ENCODE results near the gene IL1RAPL1.

The IL1RAPL1 gene

DNA sequence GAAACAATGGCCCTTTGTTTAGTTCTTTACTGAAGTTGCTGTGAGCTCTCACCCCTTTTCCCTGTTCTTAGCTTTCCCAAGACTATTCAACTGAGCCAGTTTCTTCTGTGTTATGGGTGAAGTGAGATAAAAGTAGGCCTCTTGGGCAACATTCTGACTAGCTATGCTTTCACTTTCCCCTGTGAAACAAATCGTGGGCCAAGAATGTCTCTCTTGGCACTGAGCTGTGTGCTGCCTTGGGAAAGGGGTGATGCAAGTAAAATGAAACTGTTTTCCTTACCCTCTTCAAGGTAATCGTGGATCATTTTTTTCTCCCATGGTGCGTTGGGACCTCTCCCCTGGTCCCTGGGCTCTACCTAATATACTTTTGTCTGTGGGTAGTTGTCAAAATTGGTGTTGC lies 974.2 kb downstream of the IL1RAPL1 start:
- Histone ChIP-seq H3K36me3 (no peaks in the 10 kb centered on the region), H3K4me1 (ENCODE audit: control insufficient read depth in 1 of 2, insufficient read depth in 1 of 2, low read depth in 1 of 2, low read length in 1 of 2) (no peaks in the 10 kb centered on the region), H3K27ac (no peak overlapping the region), H3K4me3 (ENCODE audit: low read depth in 1 of 2, low read length in 1 of 2) (no peak overlapping the region), H3K27me3 (no peaks in the 10 kb centered on the region), H3K9me3 (no peaks in the 10 kb centered on the region)
- TF ChIP-seq, protein P1, sequence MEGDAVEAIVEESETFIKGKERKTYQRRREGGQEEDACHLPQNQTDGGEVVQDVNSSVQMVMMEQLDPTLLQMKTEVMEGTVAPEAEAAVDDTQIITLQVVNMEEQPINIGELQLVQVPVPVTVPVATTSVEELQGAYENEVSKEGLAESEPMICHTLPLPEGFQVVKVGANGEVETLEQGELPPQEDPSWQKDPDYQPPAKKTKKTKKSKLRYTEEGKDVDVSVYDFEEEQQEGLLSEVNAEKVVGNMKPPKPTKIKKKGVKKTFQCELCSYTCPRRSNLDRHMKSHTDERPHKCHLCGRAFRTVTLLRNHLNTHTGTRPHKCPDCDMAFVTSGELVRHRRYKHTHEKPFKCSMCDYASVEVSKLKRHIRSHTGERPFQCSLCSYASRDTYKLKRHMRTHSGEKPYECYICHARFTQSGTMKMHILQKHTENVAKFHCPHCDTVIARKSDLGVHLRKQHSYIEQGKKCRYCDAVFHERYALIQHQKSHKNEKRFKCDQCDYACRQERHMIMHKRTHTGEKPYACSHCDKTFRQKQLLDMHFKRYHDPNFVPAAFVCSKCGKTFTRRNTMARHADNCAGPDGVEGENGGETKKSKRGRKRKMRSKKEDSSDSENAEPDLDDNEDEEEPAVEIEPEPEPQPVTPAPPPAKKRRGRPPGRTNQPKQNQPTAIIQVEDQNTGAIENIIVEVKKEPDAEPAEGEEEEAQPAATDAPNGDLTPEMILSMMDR (IDR thresholded peaks at IDR 0.05) = no peak

DNA sequence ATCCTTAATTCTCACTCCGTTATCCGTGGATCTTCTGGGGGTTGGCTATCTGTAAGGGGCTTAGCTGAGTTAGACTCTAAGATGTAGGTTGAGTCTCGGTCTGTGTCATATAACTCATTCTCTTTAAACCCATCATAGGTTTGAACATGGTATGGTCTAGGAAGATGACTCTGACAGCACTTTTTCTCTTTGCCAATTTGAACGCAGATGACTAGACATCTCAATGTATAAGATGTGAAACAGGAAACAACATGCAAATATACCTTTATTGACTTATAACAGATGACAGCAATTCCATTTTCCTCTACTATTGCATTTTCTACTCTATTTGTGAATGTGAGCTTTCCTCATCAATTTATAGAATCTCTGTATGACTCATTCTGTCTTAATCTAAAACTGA lies 993.3 kb downstream of the IL1RAPL1 start:
- no peaks in the 10 kb centered on the region for H3K9me3 ChIP-seq
- H3K27ac ChIP-seq = no peak overlapping the region
- TF ChIP-seq, protein P1 (IDR thresholded peaks at IDR 0.05) = no peak
- no peaks in the 10 kb centered on the region for H3K36me3 ChIP-seq
- no peak overlapping the region for H3K4me3 ChIP-seq (ENCODE audit: low read depth in 1 of 2, low read length in 1 of 2)
- no peaks in the 10 kb centered on the region for H3K27me3 ChIP-seq
- H3K4me1 ChIP-seq (ENCODE audit: control insufficient read depth in 1 of 2, insufficient read depth in 1 of 2, low read depth in 1 of 2, low read length in 1 of 2) = no peaks in the 10 kb centered on the region

DNA sequence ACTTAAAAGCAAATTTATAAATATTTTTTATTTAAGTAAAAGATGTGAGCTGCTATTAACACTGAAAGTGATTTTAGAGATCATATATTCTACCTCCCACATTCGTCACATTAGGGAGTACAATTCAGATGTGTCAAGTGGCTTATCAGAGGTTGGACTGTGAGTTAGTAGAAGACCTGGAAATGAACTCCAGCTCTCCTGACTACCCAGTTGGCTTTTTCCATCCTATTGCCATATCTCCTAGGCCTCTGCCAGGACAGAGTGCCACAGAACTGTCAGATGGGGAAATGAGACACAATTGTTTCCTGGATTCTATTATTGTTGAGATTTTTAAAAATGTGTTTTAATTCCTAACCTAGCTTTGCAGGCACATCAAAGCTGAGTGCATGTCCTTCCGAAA lies 994.0 kb downstream of the IL1RAPL1 start:
- Histone ChIP-seq H3K27ac (no peak overlapping the region), H3K9me3 (no peaks in the 10 kb centered on the region), H3K27me3 (no peaks in the 10 kb centered on the region), H3K4me3 (ENCODE audit: low read depth in 1 of 2, low read length in 1 of 2) (no peak overlapping the region), H3K36me3 (no peaks in the 10 kb centered on the region), H3K4me1 (ENCODE audit: control insufficient read depth in 1 of 2, insufficient read depth in 1 of 2, low read depth in 1 of 2, low read length in 1 of 2) (no peaks in the 10 kb centered on the region)
- TF ChIP-seq, protein P1 (IDR thresholded peaks at IDR 0.05) = no peak

DNA sequence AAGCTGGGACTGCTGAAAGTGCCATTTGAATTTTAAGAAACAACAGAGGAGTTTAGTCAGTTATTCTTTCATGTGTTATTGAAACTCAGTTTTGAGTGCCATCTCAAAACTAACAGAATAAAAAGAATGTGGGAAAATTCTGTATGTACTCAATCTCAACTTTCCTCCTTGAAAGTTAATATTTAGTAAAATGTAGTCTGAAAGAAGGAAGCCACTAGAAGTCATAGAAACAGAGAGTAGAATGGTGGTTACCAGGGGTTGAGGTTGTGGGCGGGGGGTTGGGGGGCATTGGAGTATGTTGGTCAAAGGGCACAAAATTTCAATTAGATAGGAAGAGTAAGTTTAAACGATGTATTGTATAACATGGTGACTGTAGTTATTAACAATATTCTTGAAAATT lies 999.9 kb downstream of the IL1RAPL1 start:
- TF ChIP-seq, protein P1 (IDR thresholded peaks at IDR 0.05) = no peak
- H3K27ac ChIP-seq = no peak overlapping the region
- H3K27me3 ChIP-seq = no peaks in the 10 kb centered on the region
- H3K4me1 ChIP-seq (ENCODE audit: control insufficient read depth in 1 of 2, insufficient read depth in 1 of 2, low read depth in 1 of 2, low read length in 1 of 2) = no peaks in the 10 kb centered on the region
- H3K9me3 ChIP-seq = no peaks in the 10 kb centered on the region
- H3K4me3 ChIP-seq (ENCODE audit: low read depth in 1 of 2, low read length in 1 of 2) = no peak overlapping the region
- H3K36me3 ChIP-seq = no peaks in the 10 kb centered on the region

DNA sequence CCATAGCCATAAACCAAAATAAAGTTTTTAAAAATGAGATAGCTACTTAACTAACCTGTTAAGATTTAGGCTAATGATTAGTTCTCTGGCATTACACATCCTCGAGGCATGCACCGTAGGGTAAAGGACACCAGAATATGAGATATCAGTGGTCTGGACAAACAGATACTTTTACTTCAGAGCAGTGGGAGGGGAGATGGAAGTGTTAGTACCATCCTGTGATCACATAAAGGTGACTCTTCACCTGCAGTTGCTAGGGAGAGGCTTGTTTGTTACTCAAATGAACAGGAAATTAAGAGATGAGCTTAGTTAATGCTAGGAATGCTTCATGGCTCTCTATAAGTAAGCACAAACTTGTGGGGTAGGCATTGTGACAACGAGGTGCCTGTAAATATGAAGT lies 1003.7 kb downstream of the IL1RAPL1 start:
- no peaks in the 10 kb centered on the region for H3K9me3 ChIP-seq
- H3K36me3 ChIP-seq = no peaks in the 10 kb centered on the region
- no peaks in the 10 kb centered on the region for H3K4me1 ChIP-seq (ENCODE audit: control insufficient read depth in 1 of 2, insufficient read depth in 1 of 2, low read depth in 1 of 2, low read length in 1 of 2)
- TF ChIP-seq, protein P1 (IDR thresholded peaks at IDR 0.05) = no peak
- no peak overlapping the region for H3K4me3 ChIP-seq (ENCODE audit: low read depth in 1 of 2, low read length in 1 of 2)
- no peak overlapping the region for H3K27ac ChIP-seq
- H3K27me3 ChIP-seq = no peaks in the 10 kb centered on the region

DNA sequence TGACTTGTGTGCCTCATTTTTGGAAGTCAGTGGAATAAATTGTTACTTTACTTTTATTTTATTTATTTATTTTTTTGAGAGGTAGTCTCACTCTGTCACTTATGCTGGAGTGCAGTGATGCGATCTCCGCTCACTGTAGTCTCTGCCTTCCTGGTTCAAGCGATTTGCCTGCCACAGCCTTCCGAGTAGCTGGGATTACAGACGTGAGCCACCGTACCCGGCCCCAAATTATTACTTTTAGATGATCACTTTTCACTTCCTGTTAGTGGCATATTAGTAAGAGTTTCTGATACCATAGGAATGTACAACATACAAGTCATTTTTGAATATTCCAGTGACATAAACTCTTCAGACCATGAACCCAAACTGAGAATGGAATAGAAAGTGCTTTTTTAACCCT lies 1017.1 kb downstream of the IL1RAPL1 start:
- Histone ChIP-seq H3K9me3 (no peaks in the 10 kb centered on the region), H3K4me1 (ENCODE audit: control insufficient read depth in 1 of 2, insufficient read depth in 1 of 2, low read depth in 1 of 2, low read length in 1 of 2) (no peaks in the 10 kb centered on the region), H3K36me3 (no peaks in the 10 kb centered on the region), H3K27ac (no peak overlapping the region), H3K4me3 (ENCODE audit: low read depth in 1 of 2, low read length in 1 of 2) (no peak overlapping the region), H3K27me3 (no peaks in the 10 kb centered on the region)
- TF ChIP-seq, protein P1 (IDR thresholded peaks at IDR 0.05) = no peak

Data from neutrophil (primary cell).